Calu3 (cell line): ENCODE measurements around the gene RXRA. TPM values are rescaled to one million over a fixed set of nuclear protein-coding genes. Genes with fewer than 3 reads are reported as not detected.

Source experiments
- Bru-seq: library from RNA; stranded (reverse); fragments of 400-500 nt; gene quantifications from one replicate; lab custom pipeline; 2021; lab: Mats Ljungman, UMichigan
- BruChase-seq, 2 experiments: library from RNA; stranded (reverse); fragments of 400-500 nt; gene quantifications; one replicate each; lab custom pipeline; 2021; lab: Mats Ljungman, UMichigan
- BruUV-seq: library from RNA; stranded (reverse); fragments of 400-500 nt; replicated peaks from 2 replicates; lab custom pipeline; 2021; lab: Mats Ljungman, UMichigan
- CTCF ChIA-PET: fragments of 300-600 bp; sonication (Branson Sonifier 250); formaldehyde crosslinking; loops from one replicate; lab custom pipeline; 2022; ENCODE audit warnings: antibody characterized with exemption; lab: Charles Lee
- DNase-seq: peaks from one replicate; pipeline ENCODE4 v3.0.0; 2022
- H3K27ac Mint-ChIP-seq: one replicate; pipeline ENCODE4 v1.8.0; 2022; ENCODE audit warnings: mixed read lengths; ENCODE audit not compliant: unreplicated experiment
- H3K27me3 Mint-ChIP-seq: one replicate; pipeline ENCODE4 v1.8.0; 2022; ENCODE audit warnings: mixed read lengths; ENCODE audit not compliant: unreplicated experiment
- H3K36me3 Mint-ChIP-seq: one replicate; pipeline ENCODE4 v1.8.0; 2022; ENCODE audit warnings: mild to moderate bottlenecking, moderate library complexity, mixed read lengths; ENCODE audit not compliant: insufficient read depth, unreplicated experiment
- H3K4me1 Mint-ChIP-seq: one replicate; pipeline ENCODE4 v1.8.0; 2022; ENCODE audit warnings: mild to moderate bottlenecking, low read depth, mixed read lengths; ENCODE audit not compliant: unreplicated experiment
- H3K4me3 Mint-ChIP-seq: one replicate; pipeline ENCODE4 v1.8.0; 2022; ENCODE audit warnings: mild to moderate bottlenecking, low read depth, moderate library complexity, mixed read lengths; ENCODE audit not compliant: unreplicated experiment
- H3K9me3 Mint-ChIP-seq: one replicate; pipeline ENCODE4 v1.8.0; 2022; ENCODE audit warnings: low read depth, mixed read lengths; ENCODE audit not compliant: unreplicated experiment
- CTCF ChIP-seq: fragments of 200-600 bp; IDR thresholded peaks from one replicate; pipeline ENCODE4 v1.8.0; 2022; ENCODE audit warnings: antibody characterized with exemption; ENCODE audit not compliant: unreplicated experiment
- intact Hi-C: fragments of 100-400 bp; cut with micrococcal nuclease; formaldehyde crosslinking; loops from one replicate; pipeline ENCODE4 v1.10.0; 2022; ENCODE audit not compliant: unreplicated experiment
- long read RNA-seq: library from polyadenylated mRNA; stranded (forward); transcript quantifications from one replicate; pipeline ENCODE4 v2.0.0, GENCODE V29; 2022
- total RNA-seq: library from RNA; stranded (reverse); gene quantifications from 2 replicates; pipeline ENCODE4 v1.2.3, GENCODE V29; 2022

The RXRA gene
- 15.0 and 20.4 TPM in 2 replicates for total RNA-seq
- percentile 40 among the genes with signal in this experiment for Bru-seq, nascent RNA
- percentile 43 among the genes with signal in this experiment for BruChase-seq, experiment 1, labeled RNA remaining after a 6-hour chase
- BruChase-seq, experiment 2, labeled RNA remaining after a 2-hour chase: percentile 44 among the genes with signal in this experiment
- long read RNA-seq, transcript RXRA-202 (10 exons, 1,846 nt): major isoform, 9 of 21 reads
- long read RNA-seq, partial matches to known transcripts: 11 of 21 reads
- long read RNA-seq, other reads (novel, unspliced or antisense): 1 of 21 reads

GRCh38 chr9:134325813-134326723, at the start of gene RXRA:
TSS of gene RXRA (plus strand) at chr9:134326455. CDS start at chr9:134326632, 177 bp downstream.
- Mint-ChIP-seq H3K4me3 (peak within 1 kb of the TSS; percentile 69), H3K36me3 (peaks cover 15% of the 10 kb centered on the region), H3K27me3 (no peaks in the 10 kb centered on the region), H3K27ac (no peak within 1 kb of the TSS), H3K4me1 (peaks cover 19% of the 10 kb centered on the region), H3K9me3 (no peaks in the 10 kb centered on the region)
- intact Hi-C loops: loop anchor here (10.0 kb wide), 1 partner anchor 109 kb away; no protein-coding TSS in a partner anchor
- TF ChIP-seq CTCF: no peak
- CTCF ChIA-PET: interaction anchor here (0.6 kb wide), 1 partner anchor 154 kb away, joined by 3 read pairs; no protein-coding TSS in a partner anchor
- BruUV-seq: no TSS peak
- DNase-seq: peak; percentile 80

DNA sequence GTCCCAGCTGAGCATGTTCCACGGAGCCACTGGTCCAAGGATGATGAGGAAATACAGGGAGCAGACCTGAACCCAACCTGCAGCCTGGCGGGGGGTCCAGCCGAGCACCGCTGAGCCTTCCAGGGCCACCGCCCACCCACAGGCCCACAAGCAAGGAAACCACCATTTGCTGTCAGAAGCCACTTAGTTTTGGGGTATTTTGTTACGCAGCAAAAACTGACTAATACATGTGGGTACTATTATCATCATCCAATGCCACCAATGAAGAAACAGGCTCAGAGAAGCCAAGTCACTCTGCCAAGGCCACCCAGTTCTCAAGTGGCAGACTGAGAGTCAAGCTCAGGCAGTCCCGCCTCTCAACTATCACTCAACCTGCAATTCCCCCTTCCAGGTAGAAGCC, 48.0 kb upstream of the RXRA start:
- CTCF ChIA-PET: no interaction called here
- Mint-ChIP-seq H3K27me3 (peaks cover 10% of the 10 kb centered on the region), H3K36me3 (no peaks in the 10 kb centered on the region), H3K9me3 (no peaks in the 10 kb centered on the region), H3K4me1 (no peaks in the 10 kb centered on the region), H3K4me3 (no peak overlapping the region), H3K27ac (no peak overlapping the region)
- DNase-seq: no peak
- BruUV-seq: no TSS peak
- intact Hi-C loops: no loop called here
- no peak for TF ChIP-seq CTCF

GRCh38 chr9:134278974-134279640, 47.1 kb upstream of the RXRA start:
- TF ChIP-seq CTCF: no peak
- BruUV-seq: no TSS peak
- DNase-seq: no peak
- Mint-ChIP-seq H3K36me3 (no peaks in the 10 kb centered on the region), H3K27ac (no peak overlapping the region), H3K4me3 (no peak overlapping the region), H3K4me1 (no peaks in the 10 kb centered on the region), H3K9me3 (no peaks in the 10 kb centered on the region), H3K27me3 (peaks cover 2% of the 10 kb centered on the region)
- CTCF ChIA-PET: no interaction called here
- intact Hi-C loops: no loop called here

DNA sequence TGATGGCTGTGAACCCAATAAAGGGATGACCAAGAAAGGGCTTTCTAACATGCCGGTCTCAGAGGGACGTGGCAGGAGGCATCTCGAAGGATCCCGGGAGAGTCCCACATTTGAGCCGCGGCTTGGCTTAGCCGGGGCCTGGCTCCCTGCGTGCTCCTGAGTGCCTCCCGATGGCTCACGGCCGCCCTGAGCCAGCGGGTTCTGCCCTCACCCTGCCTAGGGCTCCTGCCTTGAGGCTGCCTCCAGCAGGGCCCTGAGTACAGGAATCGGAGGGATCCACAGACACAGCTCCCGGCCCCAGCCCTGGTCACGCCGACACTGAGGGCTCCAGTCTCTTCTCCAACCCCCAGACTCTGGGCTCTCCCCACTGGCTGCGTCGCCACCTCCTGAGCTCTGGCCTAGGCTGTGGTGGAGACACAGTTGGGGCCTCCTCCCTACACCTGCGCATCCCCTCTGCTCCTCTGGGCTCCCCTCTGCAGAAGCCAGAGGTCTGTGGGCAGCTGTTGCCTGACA, 44.1 kb upstream of the RXRA start:
- H3K27me3 Mint-ChIP-seq: peaks cover 13% of the 10 kb centered on the region
- no TSS peak for BruUV-seq
- peaks cover 9% of the 10 kb centered on the region for H3K4me1 Mint-ChIP-seq
- no peaks in the 10 kb centered on the region for H3K36me3 Mint-ChIP-seq
- no peak overlapping the region for H3K27ac Mint-ChIP-seq
- TF ChIP-seq CTCF: no peak
- no peaks in the 10 kb centered on the region for H3K9me3 Mint-ChIP-seq
- intact Hi-C loops: no loop called here
- CTCF ChIA-PET: interaction anchor here (0.5 kb wide), 1 partner anchor 153 kb away, joined by 3 read pairs; no protein-coding TSS in a partner anchor
- H3K4me3 Mint-ChIP-seq: no peak overlapping the region
- DNase-seq: no peak
